NCI-H526 treated with DMSO at 0.1 percent for 48 hours (cell line): Measurements from ENCODE around the gene CD59.
"Not testable (repeated sequence)": the region's sequence is repeated elsewhere in the genome, so short reads cannot be mapped to it uniquely, and the experiment has no call there.

Source experiments
- DNase-seq: peaks from one replicate; lab custom pipeline; 2025; lab: John Stamatoyannopoulos, UW

CD59 gene

DNA sequence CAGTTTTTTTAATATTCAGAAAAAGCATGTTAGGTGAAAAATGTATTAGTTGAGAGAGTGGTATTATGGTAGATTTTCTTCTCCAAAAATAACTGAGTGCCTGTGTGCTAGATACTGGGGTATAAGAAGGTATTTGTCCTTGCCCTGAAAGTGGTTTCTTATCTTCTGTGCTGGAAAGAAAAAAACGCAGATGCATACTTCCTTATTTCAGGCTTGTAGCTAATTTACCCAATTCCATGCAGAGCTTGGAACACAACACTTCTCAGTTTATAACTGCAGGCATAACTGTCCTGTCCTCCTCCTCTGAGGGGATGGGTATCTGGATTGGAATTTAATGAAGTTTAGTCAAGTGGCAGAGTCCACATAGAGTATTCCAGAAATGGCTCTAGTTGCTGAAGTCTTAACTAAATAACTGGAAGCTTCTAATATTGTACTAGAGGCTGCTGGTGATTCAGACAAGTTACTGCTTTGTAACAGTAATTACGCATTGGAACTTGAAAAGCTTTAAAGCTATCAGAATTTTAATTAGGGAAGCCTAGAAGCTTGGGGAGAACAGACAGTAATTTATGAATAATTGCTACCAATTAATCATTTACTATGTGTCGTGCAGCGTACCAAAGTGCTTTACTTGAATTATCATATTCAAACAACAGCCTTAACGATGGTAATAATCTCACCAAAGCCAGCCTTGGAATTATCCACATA is 22.9 kb downstream of the CD59 start:
- peak; percentile 29 for DNase-seq

DNA sequence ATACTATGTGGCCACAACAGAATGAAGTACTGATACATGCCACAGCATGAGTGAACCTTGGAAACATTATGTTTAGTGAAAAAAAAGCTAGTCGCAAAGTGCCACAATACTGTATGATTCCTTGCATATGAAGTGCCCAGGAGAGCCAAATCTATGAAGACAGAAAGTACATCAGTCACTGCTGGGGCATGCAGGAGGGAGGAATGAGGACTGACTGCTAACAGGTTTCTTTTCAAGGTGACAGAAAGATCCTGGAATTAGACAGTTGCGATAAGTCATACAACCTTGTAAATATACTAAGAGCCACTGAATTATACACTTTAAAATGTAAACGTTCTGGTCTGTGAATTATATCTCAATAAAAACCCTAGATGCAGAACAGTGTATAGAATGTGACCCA is 23.8 kb downstream of the CD59 start:
- DNase-seq, result no peak

DNA sequence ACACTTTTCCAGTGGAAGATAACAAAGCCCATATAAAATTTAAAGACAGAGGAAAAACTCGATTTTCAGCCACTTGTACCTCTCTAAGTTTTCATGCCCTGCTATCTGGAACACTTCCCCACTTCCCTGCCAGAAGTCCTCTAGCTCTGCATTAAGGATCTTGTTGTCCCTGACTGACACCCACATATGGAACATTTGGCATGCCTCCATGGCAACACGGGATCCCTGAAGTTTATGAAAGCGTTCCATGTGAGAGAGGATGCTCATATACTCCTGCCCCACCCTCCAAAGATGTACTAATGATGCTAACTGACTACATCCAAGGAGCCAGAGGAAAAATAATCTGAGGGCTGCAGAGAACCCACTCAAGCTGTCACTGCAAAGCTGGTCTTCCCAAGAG is 26.8 kb downstream of the CD59 start:
- no peak for DNase-seq

- no peak for DNase-seq
Measured at GRCh38 chr11:33708985-33709384, 27.2 kb downstream of the CD59 start.

DNA sequence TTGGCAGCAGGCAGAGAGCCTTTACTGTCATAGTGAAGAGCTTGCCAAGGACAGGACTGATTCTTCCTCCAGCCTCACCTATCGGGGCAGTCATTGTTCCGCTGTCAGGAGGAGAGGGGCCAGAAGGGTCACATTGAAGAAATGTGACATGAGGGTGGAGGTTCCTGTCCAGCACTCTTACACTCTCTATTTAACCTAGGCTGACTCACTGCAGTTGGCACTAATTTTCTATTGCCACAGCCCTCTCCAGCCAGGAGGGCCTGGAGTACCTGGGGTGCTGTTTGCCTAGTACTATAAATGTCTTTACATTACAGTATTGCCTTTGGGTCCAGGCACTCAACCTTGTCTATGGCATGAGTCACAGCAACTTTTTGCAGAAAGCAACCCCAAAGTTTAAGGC is 28.4 kb downstream of the CD59 start:
- DNase-seq, result not testable (repeated sequence)

DNA sequence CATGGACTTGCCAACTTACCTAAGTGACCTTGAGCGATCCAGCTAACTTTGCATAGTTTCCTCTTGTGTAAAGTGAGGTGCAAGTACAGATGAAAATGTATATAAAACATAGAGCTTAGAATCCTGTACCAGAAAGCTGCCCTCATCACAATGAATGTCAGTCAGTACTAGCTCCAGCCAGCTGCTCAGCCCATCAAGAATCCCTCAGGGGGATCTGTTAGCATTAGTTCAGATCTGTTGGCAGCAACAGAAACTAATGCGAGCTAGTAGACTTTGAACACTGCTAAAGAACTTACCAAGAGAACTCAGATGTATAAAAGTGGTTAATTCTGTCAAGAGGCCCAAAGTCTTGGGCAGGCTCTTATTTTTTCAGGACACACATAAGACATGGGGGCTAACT is 29.3 kb downstream of the CD59 start:
- DNase-seq, result no peak

- no peak for DNase-seq
Measured at GRCh38 chr11:33706546-33706945, 29.7 kb downstream of the CD59 start.

- no peak for DNase-seq
Measured at GRCh38 chr11:33704240-33705002, 31.8 kb downstream of the CD59 start.

- no peak for DNase-seq
Measured at GRCh38 chr11:33703788-33704187, 32.4 kb downstream of the CD59 start.

GRCh38 chr11:33703234-33703633 is 33.0 kb downstream of the CD59 start:
- DNase-seq, result no peak

GRCh38 chr11:33701302-33702230 is 34.7 kb downstream of the CD59 start:
- peak; percentile 41 for DNase-seq

DNA sequence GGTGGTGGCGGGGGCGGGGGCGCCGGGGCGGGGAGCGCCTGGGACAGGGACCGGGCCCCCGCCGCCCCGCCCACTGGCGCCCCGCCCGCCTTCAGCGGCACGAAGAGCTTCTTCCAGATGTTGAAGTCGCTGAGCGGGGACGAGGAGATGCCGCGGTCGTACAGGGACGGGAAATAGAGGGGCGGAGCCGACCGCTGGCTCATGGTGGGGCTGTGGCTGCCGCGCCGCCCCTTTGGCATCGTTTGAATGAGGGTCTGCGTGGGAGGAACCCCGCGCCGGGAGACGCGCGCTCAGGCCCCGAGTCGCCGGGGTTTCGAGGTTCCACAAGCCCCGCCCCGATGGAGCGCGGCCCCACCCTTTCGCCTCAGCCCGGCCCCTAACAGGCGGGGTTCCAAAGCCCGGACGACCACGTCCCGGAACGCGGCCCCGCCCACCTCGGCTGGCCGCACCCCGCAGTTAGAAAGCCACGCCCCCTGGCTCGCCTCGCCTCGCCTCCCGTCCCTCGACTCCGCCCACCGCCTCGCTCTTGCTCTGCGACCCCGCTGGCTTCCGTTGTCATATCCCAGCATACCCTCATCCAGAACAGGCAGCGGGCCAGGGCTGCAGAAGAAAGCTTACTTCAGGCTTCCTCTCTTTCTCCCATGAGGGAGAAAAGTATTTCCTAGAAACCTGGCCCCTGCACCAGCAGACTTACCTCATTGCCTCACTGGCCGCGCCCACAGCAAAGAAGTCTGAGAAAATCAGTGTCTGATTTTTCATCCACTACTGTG is 35.5 kb downstream of the CD59 start, which contains the start of gene C11orf91:
TSS of gene C11orf91 (minus strand) at position 325 of the 770 bp plus-strand sequence. CDS start at position 239, 86 bp downstream.
- DNase-seq, result peak; percentile 86

DNA sequence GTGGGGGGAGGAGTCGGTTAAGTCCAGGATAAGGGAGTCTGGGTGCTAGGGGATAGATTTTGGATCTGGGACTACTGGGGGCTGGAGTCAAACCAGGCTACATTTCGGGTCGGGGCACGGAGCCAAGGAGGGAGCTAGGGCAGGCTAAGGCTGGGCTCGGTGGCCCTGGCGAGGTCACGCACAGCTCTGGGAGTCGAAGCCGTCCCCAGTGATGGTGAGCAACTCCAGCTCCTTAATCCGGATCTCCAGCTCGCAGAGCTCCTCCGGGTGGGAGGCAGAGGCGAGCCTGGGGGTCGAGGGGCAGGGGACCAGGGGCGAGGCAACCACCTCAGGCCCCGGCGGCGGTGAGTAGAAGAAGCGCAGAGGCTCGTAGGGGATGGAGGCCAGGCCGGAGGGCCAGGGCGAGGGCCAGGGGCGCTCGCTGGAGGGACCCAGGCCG is 36.1 kb downstream of the CD59 start:
- DNase-seq, result no peak

- DNase-seq, result no peak
Measured at GRCh38 chr11:33699515-33700062, 36.6 kb downstream of the CD59 start.

- no peak for DNase-seq
Measured at GRCh38 chr11:33698921-33699320, 37.3 kb downstream of the CD59 start.

- no peak for DNase-seq
Measured at GRCh38 chr11:33697997-33698396, 38.2 kb downstream of the CD59 start.

- DNase-seq, result no peak
Measured at GRCh38 chr11:33696931-33697638, 39.1 kb downstream of the CD59 start.

- DNase-seq, result no peak
Measured at GRCh38 chr11:33696411-33696810, 39.8 kb downstream of the CD59 start.

DNA sequence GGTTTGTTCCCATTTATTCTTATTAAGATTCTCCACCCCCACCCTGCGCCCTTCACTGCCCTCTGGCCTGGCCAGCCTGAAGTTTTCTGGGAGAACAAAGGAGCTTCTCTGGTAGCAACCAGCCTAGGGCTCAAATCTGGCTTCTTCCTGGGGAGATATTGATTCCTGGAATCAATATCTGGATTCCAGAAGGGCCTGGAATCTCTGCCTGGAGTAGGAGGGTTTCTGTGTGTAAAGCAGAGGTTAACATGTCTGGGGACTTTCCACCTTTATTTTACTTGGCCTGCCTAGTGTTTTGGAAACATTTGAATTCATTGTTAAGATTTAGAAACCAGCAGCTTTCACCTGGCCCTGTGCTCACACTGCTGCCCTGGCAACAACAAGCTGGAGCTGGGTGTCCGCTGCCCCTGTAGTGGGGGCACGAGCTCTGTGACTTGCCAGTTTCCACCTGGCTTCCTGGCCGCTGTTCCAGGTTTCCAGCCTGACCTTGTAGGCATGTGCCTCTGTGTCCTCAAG is 41.1 kb downstream of the CD59 start:
- DNase-seq, result no peak

DNA sequence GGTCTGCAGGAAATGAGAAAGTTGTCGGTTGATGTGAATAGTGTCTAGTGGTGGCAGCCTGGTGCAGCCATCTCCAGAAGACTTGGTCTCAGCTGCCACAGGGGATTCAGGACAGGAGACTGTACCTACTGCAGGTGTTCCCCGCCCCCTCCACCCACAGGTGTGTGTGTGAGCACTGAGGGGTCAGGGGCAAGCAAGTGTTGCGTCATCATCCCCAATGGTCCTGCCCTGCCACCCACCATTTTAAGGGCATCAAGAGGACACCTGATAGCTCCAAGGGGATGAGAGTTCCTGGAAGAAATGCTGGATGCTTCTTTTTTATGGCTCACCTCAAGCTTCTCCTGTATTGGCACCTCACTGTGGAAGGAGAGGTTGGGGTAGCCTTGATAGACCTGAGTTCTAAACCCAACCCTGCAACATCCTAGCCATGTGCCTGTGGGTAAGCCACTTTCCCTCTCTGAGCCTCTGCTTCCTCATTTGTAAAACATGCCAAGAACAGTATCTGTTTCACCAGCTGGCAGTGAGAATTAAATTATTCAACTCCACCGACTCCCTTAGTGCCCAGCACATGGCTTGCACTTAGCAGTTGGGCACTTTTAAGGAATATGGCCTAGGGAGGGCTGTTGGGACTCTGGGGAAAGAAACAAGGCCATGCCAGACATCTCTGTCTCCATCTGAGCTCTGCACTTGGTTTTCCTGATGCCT is 41.7 kb downstream of the CD59 start:
- no peak for DNase-seq
